ENCODE results near the gene ANTXR2. TPM values are rescaled to one million over a fixed set of nuclear protein-coding genes. Genes with fewer than 3 reads are reported as not detected.

Gene ANTXR2
- total RNA-seq, 2 experiments from 2014 or later: 15.3 to 16.7 TPM

DNA sequence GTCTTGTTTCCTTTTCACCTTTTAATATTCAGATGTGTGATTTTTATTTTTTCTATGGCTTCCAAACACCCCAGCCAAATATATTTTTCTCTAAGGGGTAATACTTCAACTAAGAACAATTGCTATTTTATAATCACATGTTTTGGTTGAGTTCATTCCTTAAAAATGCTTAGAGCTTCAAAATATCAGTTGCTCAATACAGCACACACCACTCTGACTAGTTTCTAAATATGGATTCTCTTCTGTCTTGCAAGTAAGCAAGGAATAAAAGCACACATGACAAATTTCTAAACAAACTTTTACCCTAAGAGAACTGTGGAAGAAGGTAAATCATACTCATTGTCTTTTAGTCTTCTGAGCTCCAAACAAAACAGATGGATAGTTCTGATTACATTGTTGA lies 27.2 kb downstream of the ANTXR2 start:
- no peak overlapping the region for H3K27ac Mint-ChIP-seq
- no peak for ATAC-seq (ENCODE audit: poor library complexity)
- DNase-seq: no peak
- intact Hi-C loops (cut with DNase I, micrococcal nuclease): no loop called here
- ChIA-PET CTCF (interaction anchor here (2.1 kb wide), 1 partner anchor 12 kb away, joined by 5 read pairs; no protein-coding TSS in a partner anchor), POLR2A (interaction anchor here (0.9 kb wide), 1 partner anchor 22 kb away, joined by 3 read pairs; no protein-coding TSS in a partner anchor)
- H3K27me3 Mint-ChIP-seq: no peaks in the 10 kb centered on the region
- TF ChIP-seq, protein P1, sequence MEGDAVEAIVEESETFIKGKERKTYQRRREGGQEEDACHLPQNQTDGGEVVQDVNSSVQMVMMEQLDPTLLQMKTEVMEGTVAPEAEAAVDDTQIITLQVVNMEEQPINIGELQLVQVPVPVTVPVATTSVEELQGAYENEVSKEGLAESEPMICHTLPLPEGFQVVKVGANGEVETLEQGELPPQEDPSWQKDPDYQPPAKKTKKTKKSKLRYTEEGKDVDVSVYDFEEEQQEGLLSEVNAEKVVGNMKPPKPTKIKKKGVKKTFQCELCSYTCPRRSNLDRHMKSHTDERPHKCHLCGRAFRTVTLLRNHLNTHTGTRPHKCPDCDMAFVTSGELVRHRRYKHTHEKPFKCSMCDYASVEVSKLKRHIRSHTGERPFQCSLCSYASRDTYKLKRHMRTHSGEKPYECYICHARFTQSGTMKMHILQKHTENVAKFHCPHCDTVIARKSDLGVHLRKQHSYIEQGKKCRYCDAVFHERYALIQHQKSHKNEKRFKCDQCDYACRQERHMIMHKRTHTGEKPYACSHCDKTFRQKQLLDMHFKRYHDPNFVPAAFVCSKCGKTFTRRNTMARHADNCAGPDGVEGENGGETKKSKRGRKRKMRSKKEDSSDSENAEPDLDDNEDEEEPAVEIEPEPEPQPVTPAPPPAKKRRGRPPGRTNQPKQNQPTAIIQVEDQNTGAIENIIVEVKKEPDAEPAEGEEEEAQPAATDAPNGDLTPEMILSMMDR (IDR thresholded peaks at IDR 0.05): no peak
- no peaks in the 10 kb centered on the region for H3K9me3 Mint-ChIP-seq
- H3K4me1 Mint-ChIP-seq (ENCODE audit: low read depth): peaks cover 21% of the 10 kb centered on the region
- Histone ChIP-seq H3K27ac (ENCODE audit: low read depth in 1 of 2, low read length in 2 of 2) (no peak overlapping the region), H3K9me3 (ENCODE audit: control insufficient read depth in 1 of 2, insufficient read depth in 1 of 2, low read length in 2 of 2) (no peaks in the 10 kb centered on the region), H3K4me3 (ENCODE audit: low read length) (no peak overlapping the region), H3K27me3 (ENCODE audit: control insufficient read depth in 1 of 2, insufficient read depth in 2 of 2, low read length in 2 of 2) (no peaks in the 10 kb centered on the region), H3K36me3 (ENCODE audit: insufficient read depth, low read length) (peaks cover 47% of the 10 kb centered on the region), H3K4me1 (ENCODE audit: insufficient read depth, low read length) (no peaks in the 10 kb centered on the region)
- no peak overlapping the region for H3K4me3 Mint-ChIP-seq
- H3K36me3 Mint-ChIP-seq (ENCODE audit: low read depth): peaks cover 64% of the 10 kb centered on the region

- Histone ChIP-seq H3K4me3 (ENCODE audit: low read length) (no peak overlapping the region), H3K4me1 (ENCODE audit: insufficient read depth, low read length) (no peaks in the 10 kb centered on the region), H3K36me3 (ENCODE audit: insufficient read depth, low read length) (peaks cover 29% of the 10 kb centered on the region), H3K27me3 (ENCODE audit: control insufficient read depth in 1 of 2, insufficient read depth in 2 of 2, low read length in 2 of 2) (no peaks in the 10 kb centered on the region), H3K27ac (ENCODE audit: low read depth in 1 of 2, low read length in 2 of 2) (no peak overlapping the region), H3K9me3 (ENCODE audit: control insufficient read depth in 1 of 2, insufficient read depth in 1 of 2, low read length in 2 of 2) (no peaks in the 10 kb centered on the region)
- Mint-ChIP-seq H3K4me3 (no peak overlapping the region), H3K9me3 (no peaks in the 10 kb centered on the region), H3K4me1 (ENCODE audit: low read depth) (peaks cover 13% of the 10 kb centered on the region), H3K27ac (no peak overlapping the region), H3K36me3 (ENCODE audit: low read depth) (peaks cover 60% of the 10 kb centered on the region), H3K27me3 (no peaks in the 10 kb centered on the region)
- DNase-seq: no peak
- POLR2A ChIA-PET: no interaction called here
- CTCF ChIA-PET: interaction anchor here (1.0 kb wide), 1 partner anchor 140 kb away, joined by 3 read pairs; no protein-coding TSS in a partner anchor
- TF ChIP-seq, protein P1 (IDR thresholded peaks at IDR 0.05): no peak
- intact Hi-C loops (cut with DNase I, micrococcal nuclease): no loop called here
- ATAC-seq (ENCODE audit: poor library complexity): no peak
These were observed 29.5 kb downstream of the ANTXR2 start for GRCh38 chr4:80043541-80043940.

DNA sequence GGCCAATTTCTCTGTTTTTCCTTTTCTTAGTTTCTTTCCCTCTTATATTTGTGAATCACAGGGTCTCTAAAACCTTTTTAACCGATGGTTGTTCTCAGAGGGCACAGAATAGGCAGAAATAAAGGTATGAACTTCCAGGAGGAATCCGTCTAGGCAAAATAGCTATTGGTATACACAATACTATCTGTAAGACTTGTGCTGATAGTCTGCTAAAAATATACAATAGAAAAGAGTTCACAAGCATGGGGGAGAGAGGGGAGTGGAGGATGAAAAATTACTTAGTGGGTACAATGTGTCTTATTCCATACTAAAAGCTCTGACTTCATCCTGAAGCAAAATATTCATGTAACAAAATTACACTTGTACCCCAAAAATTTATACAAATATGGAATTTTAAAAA lies 30.2 kb downstream of the ANTXR2 start:
- no peaks in the 10 kb centered on the region for H3K9me3 Mint-ChIP-seq
- TF ChIP-seq, protein P1 (IDR thresholded peaks at IDR 0.05): no peak
- peaks cover 60% of the 10 kb centered on the region for H3K36me3 Mint-ChIP-seq (ENCODE audit: low read depth)
- peaks cover 18% of the 10 kb centered on the region for H3K4me1 Mint-ChIP-seq (ENCODE audit: low read depth)
- Histone ChIP-seq H3K4me3 (ENCODE audit: low read length) (no peak overlapping the region), H3K36me3 (ENCODE audit: insufficient read depth, low read length) (peaks cover 25% of the 10 kb centered on the region), H3K27ac (ENCODE audit: low read depth in 1 of 2, low read length in 2 of 2) (no peak overlapping the region), H3K27me3 (ENCODE audit: control insufficient read depth in 1 of 2, insufficient read depth in 2 of 2, low read length in 2 of 2) (no peaks in the 10 kb centered on the region), H3K4me1 (ENCODE audit: insufficient read depth, low read length) (no peaks in the 10 kb centered on the region), H3K9me3 (ENCODE audit: control insufficient read depth in 1 of 2, insufficient read depth in 1 of 2, low read length in 2 of 2) (no peaks in the 10 kb centered on the region)
- DNase-seq: no peak
- no peak for ATAC-seq (ENCODE audit: poor library complexity)
- ChIA-PET POLR2A (no interaction called here), CTCF (interaction anchor here (1.0 kb wide), 1 partner anchor 141 kb away, joined by 3 read pairs; no protein-coding TSS in a partner anchor)
- no peak overlapping the region for H3K27ac Mint-ChIP-seq
- intact Hi-C loops (cut with DNase I, micrococcal nuclease): no loop called here
- H3K4me3 Mint-ChIP-seq: no peak overlapping the region
- no peaks in the 10 kb centered on the region for H3K27me3 Mint-ChIP-seq

Measured in CD4-positive, alpha-beta T cell (primary cell).